Keratinocyte (primary cell): ENCODE data around the gene PNRC1.

ENCODE experiments used
- EZH2 ChIP-seq: IDR thresholded peaks from one replicate; pipeline ENCODE4 v1.6.1; 2012; ENCODE audit warnings: inconsistent platforms, mild to moderate bottlenecking, low read length, moderate library complexity
- TF ChIP-seq, protein P1 (sequence below), 3 experiments: IDR thresholded peaks in 1 of 3; conservative IDR thresholded peaks in 1 of 3; optimal IDR thresholded peaks in 1 of 3; 2 replicates in 2 of 3; 3 replicates in 1 of 3; pipeline versions ENCODE3 to v1.5.1; 2011; ENCODE audit warnings: low read length in 3 of 3, mild to moderate bottlenecking in 3 of 3, moderate library complexity in 2 of 3, control low read depth in 1 of 3, inconsistent platforms in 1 of 3; ENCODE audit not compliant: insufficient read depth in 2 of 3; ENCODE audit errors: extremely low read depth in 1 of 3

DNA sequence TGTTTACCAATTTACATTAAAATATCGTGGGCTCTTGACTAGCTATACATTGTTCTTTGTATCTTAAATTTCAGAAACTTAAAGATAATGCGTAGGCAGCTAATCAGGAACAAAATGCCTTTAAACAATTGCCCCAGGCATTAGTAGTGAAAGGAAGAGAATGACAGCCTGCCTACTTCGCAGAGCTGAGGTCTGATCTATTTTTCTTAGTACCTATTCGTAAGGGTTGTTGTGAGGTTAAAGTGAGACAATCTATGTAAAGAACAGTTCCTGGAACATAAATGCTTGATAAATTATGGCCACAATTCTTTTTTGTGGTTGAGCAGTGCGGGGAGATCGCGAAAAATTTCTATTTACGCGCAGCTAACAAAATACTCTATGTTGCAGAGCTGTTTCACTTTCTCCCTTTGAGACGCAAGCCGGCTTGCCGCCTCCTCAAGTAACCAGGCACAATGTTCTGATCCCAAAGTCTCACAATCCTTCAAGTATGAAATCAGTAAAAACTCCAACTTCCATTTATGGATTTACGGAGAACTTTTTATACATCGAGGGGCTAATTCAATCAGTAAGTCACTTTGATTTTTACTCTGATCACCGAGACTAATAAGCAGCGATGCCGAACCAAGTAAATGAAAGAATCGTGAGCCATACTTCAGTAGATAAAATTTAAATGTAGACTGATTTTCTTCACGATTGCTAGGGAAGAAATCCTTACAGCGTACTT is 878 bp upstream of the PNRC1 start:
- TF ChIP-seq, protein P1, sequence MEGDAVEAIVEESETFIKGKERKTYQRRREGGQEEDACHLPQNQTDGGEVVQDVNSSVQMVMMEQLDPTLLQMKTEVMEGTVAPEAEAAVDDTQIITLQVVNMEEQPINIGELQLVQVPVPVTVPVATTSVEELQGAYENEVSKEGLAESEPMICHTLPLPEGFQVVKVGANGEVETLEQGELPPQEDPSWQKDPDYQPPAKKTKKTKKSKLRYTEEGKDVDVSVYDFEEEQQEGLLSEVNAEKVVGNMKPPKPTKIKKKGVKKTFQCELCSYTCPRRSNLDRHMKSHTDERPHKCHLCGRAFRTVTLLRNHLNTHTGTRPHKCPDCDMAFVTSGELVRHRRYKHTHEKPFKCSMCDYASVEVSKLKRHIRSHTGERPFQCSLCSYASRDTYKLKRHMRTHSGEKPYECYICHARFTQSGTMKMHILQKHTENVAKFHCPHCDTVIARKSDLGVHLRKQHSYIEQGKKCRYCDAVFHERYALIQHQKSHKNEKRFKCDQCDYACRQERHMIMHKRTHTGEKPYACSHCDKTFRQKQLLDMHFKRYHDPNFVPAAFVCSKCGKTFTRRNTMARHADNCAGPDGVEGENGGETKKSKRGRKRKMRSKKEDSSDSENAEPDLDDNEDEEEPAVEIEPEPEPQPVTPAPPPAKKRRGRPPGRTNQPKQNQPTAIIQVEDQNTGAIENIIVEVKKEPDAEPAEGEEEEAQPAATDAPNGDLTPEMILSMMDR (optimal IDR thresholded peaks at IDR 0.05 in 1 of 3, IDR thresholded peaks at IDR 0.05 in 1 of 3, conservative IDR thresholded peaks at IDR 0.05 in 1 of 3; ENCODE audit: extremely low read depth in 1 of 3, insufficient read depth in 2 of 3, low read length in 3 of 3): no peak
- no peak for TF ChIP-seq EZH2
